ENCODE results near the gene C18orf32. TPM values are rescaled to one million over a fixed set of nuclear protein-coding genes. Genes with fewer than 3 reads are reported as not detected.

The C18orf32 gene
- total and polyA plus RNA-seq, 10 of the 15 experiments (the other 5 are each of a cell fraction or from before 2014, with no cell fraction given), result 11.5 to 67.0 (median 32.9) TPM

GRCh38 chr18:49527631-49528327 lies 40.7 kb upstream of the C18orf32 start:
- ChIA-PET SMC1A (ENCODE audit: uncharacterized antibody, unreplicated experiment) (interaction anchor here (0.7 to 1.1 kb wide), 4 partner anchors 11 to 327 kb away, joined by 3 to 4 read pairs (median 4); no protein-coding TSS in a partner anchor), POLR2A (interaction anchor here (0.6 kb wide), 1 partner anchor 22 kb away, joined by 9 read pairs; no protein-coding TSS in a partner anchor), RAD21 (ENCODE audit: unreplicated experiment) (no interaction called here), CTCF (interaction anchor here (1.4 kb wide), 1 partner anchor 17 kb away, joined by 3 read pairs; no protein-coding TSS in a partner anchor)
- 41% methylated on average over 8 of the region's 8 CpGs for WGBS (ENCODE audit: insufficient coverage, insufficient replicate concordance, low lambda C conversion rate, missing lambda C conversion rate)
- no peak overlapping the region for H3K4me3 ChIP-seq
- H3K4me2 ChIP-seq (ENCODE audit: control insufficient read depth, insufficient read depth), result no peak overlapping the region
- H3K9ac ChIP-seq (ENCODE audit: control insufficient read depth, insufficient read depth, low read length), result no peak overlapping the region
- DNase-seq (ENCODE audit: low read depth, low spot score) (no peak), FAIRE-seq (no peak), ATAC-seq (no peak)
- intact Hi-C loops (cut with micrococcal nuclease; ENCODE audit: unreplicated experiment) (no loop called here), in situ Hi-C loops (cut with MboI) (no loop called here)
- H3K27ac ChIP-seq (ENCODE audit: control insufficient read depth, insufficient read depth), result no peak overlapping the region
- BruUV-seq (replicated peaks), result no TSS peak
- no peaks in the 10 kb centered on the region for H3K79me2 ChIP-seq (ENCODE audit: control insufficient read depth, insufficient read depth, low read length)
- no peaks in the 10 kb centered on the region for H3K9me3 ChIP-seq (replicated peaks; ENCODE audit: control insufficient read depth, insufficient read depth, low read length)
- no peaks in the 10 kb centered on the region for H3K36me3 ChIP-seq (ENCODE audit: control insufficient read depth in 2 of 2, insufficient read depth in 2 of 2, low read length in 1 of 2)
- H3K4me1 ChIP-seq (ENCODE audit: control insufficient read depth, insufficient read depth, low read length), result peaks cover 8% of the 10 kb centered on the region
- TF ChIP-seq DPF2 (IDR thresholded peaks at IDR 0.05) (no peak), ETV6 (conservative IDR thresholded peaks at IDR 0.05 in 1 of 2, IDR thresholded peaks at IDR 0.05 in 1 of 2; ENCODE audit: borderline replicate concordance in 1 of 2, low read depth in 1 of 2) (no peak)
- no peaks in the 10 kb centered on the region for H3K27me3 ChIP-seq (replicated peaks in 1 of 2; ENCODE audit: control insufficient read depth in 2 of 2, insufficient read depth in 2 of 2, low read length in 1 of 2)
- no peak overlapping the region for H2AFZ ChIP-seq (ENCODE audit: control insufficient read depth, low read depth, low read length)
- no peaks in the 10 kb centered on the region for H4K20me1 ChIP-seq (ENCODE audit: control insufficient read depth, insufficient read depth)

- 32% methylated on average over 2 of the region's 2 CpGs for WGBS (ENCODE audit: insufficient coverage, insufficient replicate concordance, low lambda C conversion rate, missing lambda C conversion rate)
- Histone ChIP-seq H3K27me3 (replicated peaks in 1 of 2; ENCODE audit: control insufficient read depth in 2 of 2, insufficient read depth in 2 of 2, low read length in 1 of 2) (no peaks in the 10 kb centered on the region; a peak in 1 of 4 replicates), H3K27ac (ENCODE audit: control insufficient read depth, insufficient read depth) (no peak overlapping the region), H3K9me3 (replicated peaks; ENCODE audit: control insufficient read depth, insufficient read depth, low read length) (no peaks in the 10 kb centered on the region), H3K4me3 (no peak overlapping the region), H3K4me2 (ENCODE audit: control insufficient read depth, insufficient read depth) (no peak overlapping the region), H3K36me3 (ENCODE audit: control insufficient read depth in 2 of 2, insufficient read depth in 2 of 2, low read length in 1 of 2) (no peaks in the 10 kb centered on the region), H2AFZ (ENCODE audit: control insufficient read depth, low read depth, low read length) (no peak overlapping the region), H3K4me1 (ENCODE audit: control insufficient read depth, insufficient read depth, low read length) (no peaks in the 10 kb centered on the region), H4K20me1 (ENCODE audit: control insufficient read depth, insufficient read depth) (no peaks in the 10 kb centered on the region), H3K9ac (ENCODE audit: control insufficient read depth, insufficient read depth, low read length) (no peak overlapping the region), H3K79me2 (ENCODE audit: control insufficient read depth, insufficient read depth, low read length) (no peaks in the 10 kb centered on the region)
- ATAC-seq (no peak), FAIRE-seq (no peak), DNase-seq (ENCODE audit: low read depth, low spot score) (no peak)
- RAD21 ChIA-PET (ENCODE audit: unreplicated experiment), result no interaction called here
- CTCF ChIA-PET, result no interaction called here
- no TSS peak for BruUV-seq (replicated peaks)
- in situ Hi-C loops (cut with MboI), result no loop called here
- POLR2A ChIA-PET, result interaction anchor here (0.6 kb wide), 1 partner anchor 9 kb away, joined by 3 read pairs; no protein-coding TSS in a partner anchor
- SMC1A ChIA-PET (ENCODE audit: uncharacterized antibody, unreplicated experiment), result interaction anchor here (0.5 to 0.7 kb wide), 2 partner anchors 10 to 335 kb away, joined by 3 read pairs; no protein-coding TSS in a partner anchor
- intact Hi-C loops (cut with micrococcal nuclease; ENCODE audit: unreplicated experiment), result no loop called here
- no peak for TF ChIP-seq RELA (IDR thresholded peaks at IDR 0.05; ENCODE audit: borderline replicate concordance, partially characterized antibody)
- TF ChIP-seq HDGF (IDR thresholded peaks at IDR 0.05), result no peak
- no peak for TF ChIP-seq RB1 (IDR thresholded peaks at IDR 0.05; ENCODE audit: borderline replicate concordance)
- no peak for TF ChIP-seq PAX8 (IDR thresholded peaks at IDR 0.05)
- TF ChIP-seq BCLAF1 (IDR thresholded peaks at IDR 0.05), result no peak
- TF ChIP-seq ASH2L (IDR thresholded peaks at IDR 0.05; ENCODE audit: borderline replicate concordance, low read depth), result no peak
- TF ChIP-seq JUNB (IDR thresholded peaks at IDR 0.05), result no peak
- TF ChIP-seq SREBF1 (IDR thresholded peaks at IDR 0.05; ENCODE audit: low read length), result no peak
- no peak for TF ChIP-seq JUND (IDR thresholded peaks at IDR 0.05; ENCODE audit: low read depth, low read length)
- no peak for TF ChIP-seq CEBPB (IDR thresholded peaks at IDR 0.05; ENCODE audit: borderline replicate concordance in 1 of 2, low read depth in 2 of 2, low read length in 2 of 2)
- no peak for TF ChIP-seq BCL3 (IDR thresholded peaks at IDR 0.05; ENCODE audit: borderline replicate concordance, insufficient read depth, low read depth, low read length, poor library complexity, severe bottlenecking)
These were observed 38.9 kb upstream of the C18orf32 start for GRCh38 chr18:49525981-49526380.

Measured in GM12878 (cell line).